Calu3 (cell line): Measurements from ENCODE around the gene PCNX4. TPM values are rescaled to one million over a fixed set of nuclear protein-coding genes. Genes with fewer than 3 reads are reported as not detected.

Experiments used
- BruUV-seq: library from RNA; stranded (reverse); fragments of 400-500 nt; replicated peaks from 2 replicates; lab custom pipeline; 2021; lab: Mats Ljungman, UMichigan
- CTCF ChIA-PET: fragments of 300-600 bp; sonication (Branson Sonifier 250); formaldehyde crosslinking; loops from one replicate; lab custom pipeline; 2022; ENCODE audit warnings: antibody characterized with exemption; lab: Charles Lee
- DNase-seq: peaks from one replicate; pipeline ENCODE4 v3.0.0; 2022
- H3K27ac Mint-ChIP-seq: one replicate; pipeline ENCODE4 v1.8.0; 2022; ENCODE audit warnings: mixed read lengths; ENCODE audit not compliant: unreplicated experiment
- H3K27me3 Mint-ChIP-seq: one replicate; pipeline ENCODE4 v1.8.0; 2022; ENCODE audit warnings: mixed read lengths; ENCODE audit not compliant: unreplicated experiment
- H3K36me3 Mint-ChIP-seq: one replicate; pipeline ENCODE4 v1.8.0; 2022; ENCODE audit warnings: mild to moderate bottlenecking, moderate library complexity, mixed read lengths; ENCODE audit not compliant: insufficient read depth, unreplicated experiment
- H3K4me1 Mint-ChIP-seq: one replicate; pipeline ENCODE4 v1.8.0; 2022; ENCODE audit warnings: mild to moderate bottlenecking, low read depth, mixed read lengths; ENCODE audit not compliant: unreplicated experiment
- H3K4me3 Mint-ChIP-seq: one replicate; pipeline ENCODE4 v1.8.0; 2022; ENCODE audit warnings: mild to moderate bottlenecking, low read depth, moderate library complexity, mixed read lengths; ENCODE audit not compliant: unreplicated experiment
- H3K9me3 Mint-ChIP-seq: one replicate; pipeline ENCODE4 v1.8.0; 2022; ENCODE audit warnings: low read depth, mixed read lengths; ENCODE audit not compliant: unreplicated experiment
- CTCF ChIP-seq: fragments of 200-600 bp; IDR thresholded peaks from one replicate; pipeline ENCODE4 v1.8.0; 2022; ENCODE audit warnings: antibody characterized with exemption; ENCODE audit not compliant: unreplicated experiment
- intact Hi-C: fragments of 100-400 bp; cut with micrococcal nuclease; formaldehyde crosslinking; loops from one replicate; pipeline ENCODE4 v1.10.0; 2022; ENCODE audit not compliant: unreplicated experiment
- total RNA-seq: library from RNA; stranded (reverse); gene quantifications from 2 replicates; pipeline ENCODE4 v1.2.3, GENCODE V29; 2022

Gene PCNX4
- total RNA-seq, 1 experiment from 2014 or later, result 40.1 TPM

GRCh38 chr14:60170948-60171347 is 79.2 kb downstream of the PCNX4 start:
- DNase-seq, result no peak
- Mint-ChIP-seq H3K4me3 (no peak overlapping the region), H3K27ac (no peak overlapping the region), H3K27me3 (no peaks in the 10 kb centered on the region), H3K9me3 (no peaks in the 10 kb centered on the region), H3K4me1 (peaks cover 7% of the 10 kb centered on the region), H3K36me3 (no peaks in the 10 kb centered on the region)
- intact Hi-C loops, result no loop called here
- CTCF ChIA-PET, result no interaction called here
- BruUV-seq, result no TSS peak
- no peak for TF ChIP-seq CTCF

DNA sequence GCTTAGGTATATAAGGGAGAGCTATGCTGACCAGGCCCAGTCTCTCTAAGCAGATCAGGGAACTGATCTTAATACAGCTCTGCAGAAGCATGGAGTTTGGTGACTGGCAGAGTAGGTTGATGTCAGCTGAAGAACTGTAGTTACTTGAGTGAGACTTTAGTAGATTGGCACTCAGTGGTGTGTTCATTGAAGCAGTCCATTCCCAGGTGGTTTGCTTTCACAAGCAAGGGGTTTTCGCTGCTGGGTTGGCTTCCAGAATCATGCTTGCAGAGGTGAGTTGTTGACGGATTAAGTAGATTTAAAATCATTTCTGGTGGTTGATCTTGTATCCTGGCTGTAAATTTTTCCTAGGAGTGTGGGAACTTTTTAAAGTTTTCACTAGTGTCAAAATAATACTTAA is 80.0 kb downstream of the PCNX4 start:
- Mint-ChIP-seq H3K4me3 (no peak overlapping the region), H3K27ac (no peak overlapping the region), H3K4me1 (peaks cover 7% of the 10 kb centered on the region), H3K36me3 (no peaks in the 10 kb centered on the region), H3K9me3 (no peaks in the 10 kb centered on the region), H3K27me3 (no peaks in the 10 kb centered on the region)
- intact Hi-C loops, result no loop called here
- no peak for DNase-seq
- no TSS peak for BruUV-seq
- CTCF ChIA-PET, result no interaction called here
- TF ChIP-seq CTCF, result no peak

DNA sequence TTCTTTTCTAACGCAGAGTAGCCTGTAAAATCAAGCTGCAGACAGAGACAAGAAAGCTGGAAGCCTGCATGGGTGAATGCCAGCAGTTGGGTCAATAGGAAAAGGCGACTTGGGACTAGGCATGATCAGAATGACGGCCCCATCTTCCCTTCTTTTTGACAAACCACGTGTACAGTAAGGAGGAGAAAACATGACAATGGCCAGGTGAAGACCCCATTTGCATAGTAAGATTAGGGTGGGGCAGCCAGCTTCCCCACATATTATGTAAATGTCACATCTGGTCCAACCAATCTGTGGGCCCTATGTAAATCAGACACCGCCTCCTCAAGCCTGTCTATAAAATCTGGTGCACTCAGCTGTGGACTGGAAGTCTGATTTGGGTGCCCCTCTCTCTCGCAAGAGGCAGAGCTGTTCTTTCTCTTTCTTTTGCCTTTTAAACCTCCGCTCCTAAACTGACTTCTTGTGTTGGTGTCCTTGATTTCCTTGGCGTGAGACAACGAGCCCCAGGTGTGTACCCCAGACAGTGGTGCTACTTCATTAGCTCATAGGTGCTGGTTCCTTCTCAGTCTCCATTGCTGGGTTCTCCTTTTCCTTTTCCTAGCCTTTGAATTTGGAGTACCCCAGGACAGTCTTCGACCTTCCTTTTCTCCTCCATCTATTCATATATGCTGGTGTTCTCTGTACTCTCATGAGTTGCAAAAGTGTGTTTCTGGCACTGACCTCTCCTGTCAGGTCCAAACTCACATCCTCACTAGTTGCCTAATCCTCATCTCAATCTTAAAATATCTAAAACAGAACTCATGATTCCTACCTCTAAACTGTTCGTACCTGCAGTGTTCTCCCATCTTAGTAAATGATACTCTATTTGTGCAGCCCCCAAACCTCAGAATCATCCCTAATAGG is 82.9 kb downstream of the PCNX4 start:
- Mint-ChIP-seq H3K4me3 (no peak overlapping the region), H3K27ac (no peak overlapping the region), H3K27me3 (no peaks in the 10 kb centered on the region), H3K9me3 (no peaks in the 10 kb centered on the region), H3K4me1 (peaks cover 7% of the 10 kb centered on the region), H3K36me3 (no peaks in the 10 kb centered on the region)
- intact Hi-C loops, result no loop called here
- CTCF ChIA-PET, result no interaction called here
- no TSS peak for BruUV-seq
- no peak for TF ChIP-seq CTCF
- DNase-seq, result no peak

- CTCF ChIA-PET, result no interaction called here
- intact Hi-C loops, result no loop called here
- H3K27me3 Mint-ChIP-seq, result no peaks in the 10 kb centered on the region
- H3K4me1 Mint-ChIP-seq, result peaks cover 7% of the 10 kb centered on the region
- H3K4me3 Mint-ChIP-seq, result no peak overlapping the region
- no peaks in the 10 kb centered on the region for H3K9me3 Mint-ChIP-seq
- DNase-seq, result no peak
- no peak for TF ChIP-seq CTCF
- no peaks in the 10 kb centered on the region for H3K36me3 Mint-ChIP-seq
- no TSS peak for BruUV-seq
- H3K27ac Mint-ChIP-seq, result no peak overlapping the region
Observed at GRCh38 chr14:60175255-60175902, 83.7 kb downstream of the PCNX4 start.
